NB4 (cell line): ENCODE measurements around the gene DENND1B.

ENCODE experiments used
- CTCF ChIP-seq: IDR thresholded peaks from one replicate; pipeline ENCODE4 v1.5.1; 2012; ENCODE audit warnings: low read depth, low read length
- POLR2A ChIP-seq: IDR thresholded peaks from 2 replicates; pipeline ENCODE4 v1.6.1; 2011; ENCODE audit warnings: mild to moderate bottlenecking; ENCODE audit not compliant: insufficient read length; ENCODE audit errors: extremely low read depth

GRCh38 chr1:197771904-197772556 lies 3.2 kb downstream of the DENND1B start:
- TF ChIP-seq CTCF (no peak), POLR2A (no peak)
